Neural cell (in vitro differentiated cells): ENCODE data around the gene PRKG1. TPM values are rescaled to one million over a fixed set of nuclear protein-coding genes. Genes with fewer than 3 reads are reported as not detected.

Experiments used
- H2AFZ ChIP-seq: fragments of 200-600, 300-800 bp; sonication (generic), shearing (Covaris generic); 2 replicates; pipeline ENCODE4 v1.6.0; 2014; ENCODE audit warnings: low read depth, mild to moderate bottlenecking, antibody characterized with exemption, low read length, moderate library complexity
- H3F3A ChIP-seq: fragments of 200-600 bp; shearing (Covaris generic); 2 replicates; pipeline ENCODE4 v1.6.1; 2016; ENCODE audit warnings: mild to moderate bottlenecking, moderate library complexity, mixed read lengths, antibody characterized with exemption, low read length; ENCODE audit not compliant: insufficient read depth, poor library complexity, severe bottlenecking
- H3K27ac ChIP-seq: fragments of 200-600, 300-800 bp; sonication (generic), shearing (Covaris generic); 2 replicates; pipeline ENCODE4 v1.5.1; 2014; ENCODE audit warnings: mild to moderate bottlenecking, low read length, moderate library complexity
- H3K27me3 ChIP-seq: fragments of 300-800, 200-600 bp; sonication (generic), shearing (Covaris generic); 2 replicates; pipeline ENCODE4 v1.6.0; 2014; ENCODE audit warnings: mild to moderate bottlenecking, low read depth, low read length, moderate library complexity; ENCODE audit not compliant: insufficient read depth
- H3K36me3 ChIP-seq: fragments of 300-800, 200-600 bp; sonication (generic), shearing (Covaris generic); 2 replicates; pipeline ENCODE4 v1.5.1; 2014; ENCODE audit warnings: mild to moderate bottlenecking, antibody characterized with exemption, low read length, moderate library complexity; ENCODE audit not compliant: insufficient read depth
- H3K4me2 ChIP-seq: fragments of 300-800, 200-600 bp; sonication (generic), shearing (Covaris generic); 2 replicates; pipeline ENCODE4 v1.6.0; 2014; ENCODE audit warnings: mild to moderate bottlenecking, low read length
- H3K4me3 ChIP-seq: fragments of 300-800, 200-600 bp; sonication (generic), shearing (Covaris generic); 2 replicates; pipeline ENCODE4 v1.5.1; 2014; ENCODE audit warnings: mild to moderate bottlenecking, low read length, moderate library complexity
- H3K79me2 ChIP-seq: fragments of 200-600 bp; shearing (Covaris generic); replicated peaks from 2 replicates; pipeline ENCODE4 v1.6.0; 2014; ENCODE audit warnings: mild to moderate bottlenecking, low read length, moderate library complexity; ENCODE audit not compliant: insufficient read depth
- H3K9ac ChIP-seq: fragments of 300-800, 200-600 bp; sonication (generic), shearing (Covaris generic); 2 replicates; pipeline ENCODE4 v1.6.1; 2016; ENCODE audit warnings: mild to moderate bottlenecking, low read length, mixed read lengths
- H3K9me2 ChIP-seq: fragments of 200-600 bp; shearing (Covaris generic); 2 replicates; pipeline ENCODE4 v1.6.1; 2016; ENCODE audit warnings: mild to moderate bottlenecking, low read length, mixed read lengths; ENCODE audit not compliant: insufficient read depth
- H3K9me3 ChIP-seq: fragments of 200-600, 300-800 bp; sonication (generic), shearing (Covaris generic); 2 replicates; pipeline ENCODE4 v1.6.1; 2016; ENCODE audit warnings: mild to moderate bottlenecking, mixed run types, low read length, moderate library complexity, mixed read lengths
- H4K20me1 ChIP-seq: fragments of 200-600 bp; shearing (Covaris generic); 2 replicates; pipeline ENCODE4 v1.6.1; 2016; ENCODE audit warnings: mild to moderate bottlenecking, mixed run types; ENCODE audit not compliant: insufficient read depth
- EP300 ChIP-seq: fragments of 450-650 bp; conservative IDR thresholded peaks from 2 replicates; pipeline ENCODE4 v1.6.1; 2014; ENCODE audit warnings: antibody characterized with exemption, mild to moderate bottlenecking, moderate library complexity; ENCODE audit not compliant: poor library complexity, severe bottlenecking
- EZH2 ChIP-seq: fragments of 200-600, 300-800 bp; shearing (Covaris generic), sonication (generic); IDR thresholded peaks from 2 replicates; pipeline ENCODE4 v1.6.1; 2014; ENCODE audit warnings: antibody characterized with exemption, low read length, borderline replicate concordance, mild to moderate bottlenecking; ENCODE audit not compliant: insufficient read depth, poor library complexity, severe bottlenecking
- MXI1 ChIP-seq: fragments of 450-650 bp; conservative IDR thresholded peaks from 2 replicates; pipeline ENCODE4 v1.6.1; 2014; ENCODE audit warnings: antibody characterized with exemption, mild to moderate bottlenecking; ENCODE audit not compliant: poor library complexity, severe bottlenecking
- POLR2AphosphoS5 ChIP-seq: IDR thresholded peaks from 2 replicates; pipeline ENCODE4 v1.6.1; 2012
- RAD21 ChIP-seq: fragments of 450-650 bp; conservative IDR thresholded peaks from 2 replicates; pipeline ENCODE4 v1.6.1; 2014; ENCODE audit warnings: antibody characterized with exemption, mild to moderate bottlenecking, moderate library complexity
- SMC3 ChIP-seq: fragments of 450-650 bp; conservative IDR thresholded peaks from 2 replicates; pipeline ENCODE4 v1.6.1; 2014; ENCODE audit warnings: antibody characterized with exemption, mild to moderate bottlenecking, moderate library complexity; ENCODE audit not compliant: poor library complexity
- TAF1 ChIP-seq: IDR thresholded peaks from 2 replicates; pipeline ENCODE4 v1.6.1; 2012; ENCODE audit warnings: low read depth
- polyA plus RNA-seq: library from polyadenylated mRNA; depleted of rRNA; stranded (reverse); fragments of >200 nt; gene quantifications from 2 replicates; pipeline ENCODE4 v1.2.3, GENCODE V29; 2014
- TF ChIP-seq, protein P1 (sequence below): IDR thresholded peaks from 2 replicates; pipeline ENCODE4 v1.6.1; 2012; ENCODE audit warnings: borderline replicate concordance
- TF ChIP-seq, protein P2 (sequence below): fragments of 450-650 bp; IDR thresholded peaks from 2 replicates; pipeline ENCODE4 v1.5.1; 2014; ENCODE audit warnings: antibody characterized with exemption, mild to moderate bottlenecking, moderate library complexity; ENCODE audit not compliant: poor library complexity, severe bottlenecking

PRKG1 gene
- polyA plus RNA-seq, 1 donor from 2014 or later, result 2.2 TPM

GRCh38 chr10:51117053-51117660 is 42.9 kb downstream of the PRKG1 start:
- Histone ChIP-seq H3K9me2 (no peaks in the 10 kb centered on the region), H3K4me3 (no peak overlapping the region)

GRCh38 chr10:51117794-51118193 is 43.5 kb downstream of the PRKG1 start:
- H3K4me3 ChIP-seq, result no peak overlapping the region
- H3K9me2 ChIP-seq, result no peaks in the 10 kb centered on the region
- no peaks in the 10 kb centered on the region for H4K20me1 ChIP-seq
- H3K9me3 ChIP-seq, result no peaks in the 10 kb centered on the region
- H3K27ac ChIP-seq, result no peak overlapping the region
- H3K36me3 ChIP-seq, result no peaks in the 10 kb centered on the region
- no peak overlapping the region for H2AFZ ChIP-seq
- H3K79me2 ChIP-seq, result no peaks in the 10 kb centered on the region
- H3K27me3 ChIP-seq, result no peaks in the 10 kb centered on the region
- H3K9ac ChIP-seq, result no peak overlapping the region
- TF ChIP-seq POLR2AphosphoS5 (no peak), EP300 (no peak), RAD21 (no peak), TAF1 (no peak), EZH2 (no peak), SMC3 (no peak), MXI1 (no peak)
- TF ChIP-seq, protein P1, sequence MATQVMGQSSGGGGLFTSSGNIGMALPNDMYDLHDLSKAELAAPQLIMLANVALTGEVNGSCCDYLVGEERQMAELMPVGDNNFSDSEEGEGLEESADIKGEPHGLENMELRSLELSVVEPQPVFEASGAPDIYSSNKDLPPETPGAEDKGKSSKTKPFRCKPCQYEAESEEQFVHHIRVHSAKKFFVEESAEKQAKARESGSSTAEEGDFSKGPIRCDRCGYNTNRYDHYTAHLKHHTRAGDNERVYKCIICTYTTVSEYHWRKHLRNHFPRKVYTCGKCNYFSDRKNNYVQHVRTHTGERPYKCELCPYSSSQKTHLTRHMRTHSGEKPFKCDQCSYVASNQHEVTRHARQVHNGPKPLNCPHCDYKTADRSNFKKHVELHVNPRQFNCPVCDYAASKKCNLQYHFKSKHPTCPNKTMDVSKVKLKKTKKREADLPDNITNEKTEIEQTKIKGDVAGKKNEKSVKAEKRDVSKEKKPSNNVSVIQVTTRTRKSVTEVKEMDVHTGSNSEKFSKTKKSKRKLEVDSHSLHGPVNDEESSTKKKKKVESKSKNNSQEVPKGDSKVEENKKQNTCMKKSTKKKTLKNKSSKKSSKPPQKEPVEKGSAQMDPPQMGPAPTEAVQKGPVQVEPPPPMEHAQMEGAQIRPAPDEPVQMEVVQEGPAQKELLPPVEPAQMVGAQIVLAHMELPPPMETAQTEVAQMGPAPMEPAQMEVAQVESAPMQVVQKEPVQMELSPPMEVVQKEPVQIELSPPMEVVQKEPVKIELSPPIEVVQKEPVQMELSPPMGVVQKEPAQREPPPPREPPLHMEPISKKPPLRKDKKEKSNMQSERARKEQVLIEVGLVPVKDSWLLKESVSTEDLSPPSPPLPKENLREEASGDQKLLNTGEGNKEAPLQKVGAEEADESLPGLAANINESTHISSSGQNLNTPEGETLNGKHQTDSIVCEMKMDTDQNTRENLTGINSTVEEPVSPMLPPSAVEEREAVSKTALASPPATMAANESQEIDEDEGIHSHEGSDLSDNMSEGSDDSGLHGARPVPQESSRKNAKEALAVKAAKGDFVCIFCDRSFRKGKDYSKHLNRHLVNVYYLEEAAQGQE, result no peak
- TF ChIP-seq, protein P2, sequence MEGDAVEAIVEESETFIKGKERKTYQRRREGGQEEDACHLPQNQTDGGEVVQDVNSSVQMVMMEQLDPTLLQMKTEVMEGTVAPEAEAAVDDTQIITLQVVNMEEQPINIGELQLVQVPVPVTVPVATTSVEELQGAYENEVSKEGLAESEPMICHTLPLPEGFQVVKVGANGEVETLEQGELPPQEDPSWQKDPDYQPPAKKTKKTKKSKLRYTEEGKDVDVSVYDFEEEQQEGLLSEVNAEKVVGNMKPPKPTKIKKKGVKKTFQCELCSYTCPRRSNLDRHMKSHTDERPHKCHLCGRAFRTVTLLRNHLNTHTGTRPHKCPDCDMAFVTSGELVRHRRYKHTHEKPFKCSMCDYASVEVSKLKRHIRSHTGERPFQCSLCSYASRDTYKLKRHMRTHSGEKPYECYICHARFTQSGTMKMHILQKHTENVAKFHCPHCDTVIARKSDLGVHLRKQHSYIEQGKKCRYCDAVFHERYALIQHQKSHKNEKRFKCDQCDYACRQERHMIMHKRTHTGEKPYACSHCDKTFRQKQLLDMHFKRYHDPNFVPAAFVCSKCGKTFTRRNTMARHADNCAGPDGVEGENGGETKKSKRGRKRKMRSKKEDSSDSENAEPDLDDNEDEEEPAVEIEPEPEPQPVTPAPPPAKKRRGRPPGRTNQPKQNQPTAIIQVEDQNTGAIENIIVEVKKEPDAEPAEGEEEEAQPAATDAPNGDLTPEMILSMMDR, result no peak
- no peaks in the 10 kb centered on the region for H3F3A ChIP-seq
- no peak overlapping the region for H3K4me2 ChIP-seq

More at GRCh38 chr10:51117053-51117660, 42.9 kb downstream of the PRKG1 start:
- Histone ChIP-seq H4K20me1 (no peaks in the 10 kb centered on the region), H3K9ac (no peak overlapping the region), H3K27ac (no peak overlapping the region), H2AFZ (no peak overlapping the region), H3K9me3 (no peaks in the 10 kb centered on the region), H3K79me2 (no peaks in the 10 kb centered on the region), H3K36me3 (no peaks in the 10 kb centered on the region), H3K27me3 (no peaks in the 10 kb centered on the region), H3F3A (no peaks in the 10 kb centered on the region), H3K4me2 (no peak overlapping the region)
- TF ChIP-seq, protein P1, result no peak
- TF ChIP-seq, protein P2, result no peak
- TF ChIP-seq EZH2 (no peak), TAF1 (no peak), EP300 (no peak), RAD21 (no peak)
